OCI-LY3 (cell line): ENCODE results near the gene ERICH2.

Source experiments
- H2AFZ ChIP-seq: fragments of 200-600, 300-600 bp; shearing (Covaris generic); 2 replicates; pipeline ENCODE4 v1.6.0; 2014; ENCODE audit warnings: antibody characterized with exemption, low read depth, low read length
- H3K27ac ChIP-seq: fragments of 200-600, 300-600 bp; sonication (generic); 2 replicates; pipeline ENCODE4 v1.5.1; 2014; ENCODE audit warnings: mild to moderate bottlenecking, low read length, moderate library complexity, mixed read lengths
- H3K27me3 ChIP-seq: fragments of 200-600, 300-600 bp; sonication (generic); 2 replicates; pipeline ENCODE4 v1.6.1; 2014; ENCODE audit warnings: low read depth, low read length, mixed read lengths
- H3K36me3 ChIP-seq: fragments of 200-600, 300-600 bp; sonication (generic); replicated peaks from 2 replicates; pipeline ENCODE3; 2014; ENCODE audit warnings: low read depth, low read length, mixed read lengths
- H3K4me1 ChIP-seq: fragments of 300-600, 200-600 bp; sonication (generic); 2 replicates; pipeline ENCODE4 v1.6.1; 2014; ENCODE audit warnings: low read length, mixed read lengths
- H3K4me2 ChIP-seq: fragments of 200-600, 300-600 bp; sonication (generic); 2 replicates; pipeline ENCODE4 v1.6.1; 2014; ENCODE audit warnings: low read length, mixed read lengths
- H3K4me3 ChIP-seq: fragments of 300-600, 200-600 bp; sonication (generic); 2 replicates; pipeline ENCODE4 v1.5.1; 2014; ENCODE audit warnings: antibody characterized with exemption, mild to moderate bottlenecking, low read length, moderate library complexity
- H3K79me2 ChIP-seq: fragments of 300-600, 200-600 bp; shearing (Covaris generic); 2 replicates; pipeline ENCODE4 v1.6.1; 2014; ENCODE audit warnings: mild to moderate bottlenecking, low read length, mixed read lengths
- H3K9ac ChIP-seq: fragments of 300-600, 200-600 bp; shearing (Covaris generic); 2 replicates; pipeline ENCODE4 v1.6.0; 2014; ENCODE audit warnings: mild to moderate bottlenecking, low read length, moderate library complexity
- H3K9me3 ChIP-seq: fragments of 200-600, 300-600 bp; shearing (Covaris generic); 2 replicates; pipeline ENCODE4 v1.6.1; 2014; ENCODE audit warnings: low read length, mixed read lengths; ENCODE audit not compliant: insufficient read depth
- H4K20me1 ChIP-seq: fragments of 200-600, 300-600 bp; sonication (generic); 2 replicates; pipeline ENCODE4 v1.6.1; 2016; ENCODE audit warnings: low read length, mixed read lengths; ENCODE audit not compliant: insufficient read depth
- CTCF ChIP-seq: fragments of 200-600, 300-600 bp; sonication (generic); IDR thresholded peaks from 2 replicates; pipeline ENCODE4 v1.5.1; 2014; ENCODE audit warnings: antibody characterized with exemption, low read length, low read depth
- EZH2phosphoT487 ChIP-seq: fragments of 200-600 bp; shearing (Covaris generic); IDR thresholded peaks from 2 replicates; pipeline ENCODE4 v1.6.1; 2018; ENCODE audit warnings: antibody characterized with exemption, mixed run types, low read depth

ERICH2 gene

GRCh38 chr2:170822290-170823087, 52.3 kb downstream of the ERICH2 start:
- H3K27me3 ChIP-seq, result peaks cover 5% of the 10 kb centered on the region

GRCh38 chr2:170823088-170823897, 53.1 kb downstream of the ERICH2 start:
- no peak overlapping the region for H2AFZ ChIP-seq

More at GRCh38 chr2:170822290-170823087, 52.3 kb downstream of the ERICH2 start:
- H3K36me3 ChIP-seq, result no peaks in the 10 kb centered on the region
- H2AFZ ChIP-seq, result no peak overlapping the region
- peaks cover 8% of the 10 kb centered on the region; the same call in 1 of the 2 replicates for H3K4me1 ChIP-seq
- no peak overlapping the region for H3K4me2 ChIP-seq
- H4K20me1 ChIP-seq, result no peaks in the 10 kb centered on the region
- no peaks in the 10 kb centered on the region for H3K9me3 ChIP-seq
- H3K4me3 ChIP-seq, result no peak overlapping the region
- TF ChIP-seq EZH2phosphoT487 (no peak), CTCF (no peak)
- no peak overlapping the region for H3K9ac ChIP-seq
- H3K27ac ChIP-seq, result no peak overlapping the region
- H3K79me2 ChIP-seq, result no peaks in the 10 kb centered on the region

GRCh38 chr2:170823898-170824215, 53.7 kb downstream of the ERICH2 start:
- H2AFZ ChIP-seq, result no peak overlapping the region

More at GRCh38 chr2:170823088-170823897, 53.1 kb downstream of the ERICH2 start:
- no peak overlapping the region for H3K4me2 ChIP-seq
- no peaks in the 10 kb centered on the region for H3K9me3 ChIP-seq
- no peaks in the 10 kb centered on the region for H3K79me2 ChIP-seq
- no peak overlapping the region for H3K27ac ChIP-seq
- no peak overlapping the region for H3K9ac ChIP-seq
- H3K4me3 ChIP-seq, result no peak overlapping the region
- no peaks in the 10 kb centered on the region for H4K20me1 ChIP-seq
- TF ChIP-seq CTCF, result no peak
- no peak for TF ChIP-seq EZH2phosphoT487
- H3K36me3 ChIP-seq, result no peaks in the 10 kb centered on the region
- peaks cover 8% of the 10 kb centered on the region; the same call in 1 of the 2 replicates for H3K4me1 ChIP-seq
- H3K27me3 ChIP-seq, result peaks cover 8% of the 10 kb centered on the region

More at GRCh38 chr2:170823898-170824215, 53.7 kb downstream of the ERICH2 start:
- H3K36me3 ChIP-seq, result no peaks in the 10 kb centered on the region
- no peaks in the 10 kb centered on the region for H3K9me3 ChIP-seq
- H3K27me3 ChIP-seq, result peaks cover 8% of the 10 kb centered on the region
- H3K4me2 ChIP-seq, result no peak overlapping the region
- no peaks in the 10 kb centered on the region for H3K79me2 ChIP-seq
- H3K4me1 ChIP-seq, result peaks cover 8% of the 10 kb centered on the region; the same call in 1 of the 2 replicates
- no peaks in the 10 kb centered on the region for H4K20me1 ChIP-seq
- no peak overlapping the region for H3K4me3 ChIP-seq
- no peak overlapping the region for H3K9ac ChIP-seq
- no peak overlapping the region for H3K27ac ChIP-seq
- TF ChIP-seq EZH2phosphoT487 (no peak), CTCF (no peak)
